Measurements from ENCODE around the gene NPHP4.
"Not testable (repeated sequence)": the region's sequence is repeated elsewhere in the genome, so short reads cannot be mapped to it uniquely, and the experiment has no call there.

The NPHP4 gene

DNA sequence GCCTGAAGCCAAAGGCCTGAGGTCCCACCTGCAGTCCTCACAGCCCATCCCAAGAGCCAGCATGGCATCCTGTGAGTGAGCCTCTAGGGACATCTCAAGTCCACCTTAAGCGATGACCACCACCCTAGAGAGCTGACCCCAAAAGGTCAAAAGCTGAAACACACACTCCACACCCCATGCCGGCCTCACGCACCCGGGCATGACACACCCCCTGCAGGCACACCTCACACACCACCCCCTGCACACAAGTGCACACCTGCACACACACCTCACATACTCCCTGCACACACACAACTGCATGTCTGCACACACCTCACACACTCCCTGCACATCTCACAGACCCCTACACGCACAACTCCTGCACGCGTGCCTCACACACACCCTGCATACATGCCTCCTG, 118.7 kb downstream of the NPHP4 start:
- no peak for DNase-seq

DNA sequence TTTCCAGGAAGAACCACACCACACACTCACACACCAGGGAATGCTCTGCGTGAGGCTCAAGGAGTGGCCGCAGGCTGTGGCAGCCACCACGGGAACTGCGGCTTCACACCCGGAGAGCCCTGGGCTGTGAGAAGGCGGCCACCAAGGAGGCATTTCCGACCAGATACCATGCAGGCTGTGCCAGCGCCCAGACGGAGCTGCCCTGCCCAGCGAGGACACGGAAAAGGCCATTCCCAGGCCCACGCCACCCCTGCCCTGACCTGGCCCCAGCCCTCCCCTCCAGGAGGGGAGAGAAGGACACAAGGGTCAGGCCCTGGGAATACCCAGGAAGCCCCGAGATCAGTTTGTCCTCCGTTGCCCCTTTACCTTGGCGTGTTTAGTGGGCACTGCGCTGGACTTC, 119.3 kb downstream of the NPHP4 start:
- DNase-seq: no peak

DNA sequence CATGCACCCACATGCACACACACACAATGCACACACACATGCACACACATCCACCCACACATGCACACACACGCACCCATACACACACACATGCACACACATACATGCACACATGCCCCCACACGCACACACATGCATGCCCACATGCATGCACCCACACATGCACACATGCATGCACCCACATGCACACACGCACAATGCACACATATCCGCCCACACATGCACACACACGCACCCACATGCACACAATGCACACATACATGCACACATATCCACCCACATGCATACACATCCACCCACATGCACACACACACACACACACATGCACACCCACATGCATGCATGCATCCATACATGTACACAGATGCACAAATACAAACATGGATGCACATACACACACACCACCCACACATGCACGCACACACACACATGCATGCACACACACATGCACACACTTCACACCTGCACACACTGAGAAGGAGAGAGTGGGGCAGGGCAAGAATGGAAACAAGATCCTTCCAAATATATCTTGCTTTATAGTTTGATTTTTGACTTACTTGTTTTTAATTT, 123.2 kb downstream of the NPHP4 start:
- DNase-seq: no peak

DNA sequence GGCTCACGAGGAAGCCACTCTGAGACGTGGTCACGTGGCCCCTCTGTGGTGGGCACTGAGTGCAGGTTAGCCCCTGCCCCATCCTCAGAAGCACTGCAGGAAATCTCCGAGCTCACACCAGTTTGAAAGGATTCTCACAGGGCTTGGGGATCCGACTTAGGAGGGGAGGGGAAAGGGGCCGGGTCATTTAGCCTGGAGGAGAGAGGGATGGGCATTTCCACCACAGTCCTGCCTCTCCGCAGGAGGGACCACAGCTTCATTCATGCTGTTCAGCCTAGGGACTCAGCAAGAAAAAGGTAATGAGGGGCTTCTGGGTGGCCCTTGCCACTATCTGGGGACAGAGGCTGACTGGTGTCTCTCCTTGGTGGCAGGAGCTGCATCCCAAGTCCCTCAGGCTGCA, 126.5 kb downstream of the NPHP4 start:
- DNase-seq: no peak

DNA sequence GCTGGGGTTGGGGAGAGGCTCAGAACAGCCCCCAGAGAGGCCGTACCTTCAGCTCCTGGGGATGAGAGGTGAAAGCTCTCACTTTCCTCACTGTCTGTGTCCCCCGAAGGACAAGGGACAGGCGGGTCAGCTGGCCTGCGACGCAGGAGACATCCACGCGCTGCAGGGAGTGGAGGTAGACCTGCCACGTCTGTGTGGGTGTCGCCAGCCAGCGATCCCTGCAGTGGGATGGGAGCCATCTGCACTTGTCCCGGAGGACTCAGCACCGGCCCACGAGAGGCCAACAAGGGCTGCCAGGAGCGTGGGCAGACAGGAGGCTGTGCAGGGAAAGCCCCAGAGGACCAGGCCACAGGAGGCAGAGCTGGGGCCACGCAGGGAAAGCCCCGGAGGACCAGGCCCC, 127.2 kb downstream of the NPHP4 start:
- no peak for DNase-seq

DNA sequence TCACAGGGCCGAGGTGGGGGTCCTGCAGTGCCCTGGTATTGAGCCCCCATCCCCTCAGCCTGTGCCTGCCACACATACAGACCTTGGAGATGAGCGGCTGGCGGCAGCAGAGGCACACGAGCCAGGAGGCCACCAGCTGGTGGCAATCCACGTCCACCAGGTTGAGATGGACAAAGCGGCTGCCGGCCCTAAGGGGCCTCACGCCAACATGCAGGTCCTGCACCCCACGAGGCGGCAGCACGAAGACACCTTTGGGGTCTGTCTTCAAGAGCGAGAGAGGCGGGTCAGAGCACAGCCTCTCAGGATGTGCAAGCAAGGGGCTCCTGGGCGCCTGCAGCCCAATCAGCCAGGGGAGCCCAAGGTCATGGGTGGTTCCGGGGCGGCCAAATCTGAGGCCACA, 128.0 kb downstream of the NPHP4 start:
- DNase-seq: no peak

DNA sequence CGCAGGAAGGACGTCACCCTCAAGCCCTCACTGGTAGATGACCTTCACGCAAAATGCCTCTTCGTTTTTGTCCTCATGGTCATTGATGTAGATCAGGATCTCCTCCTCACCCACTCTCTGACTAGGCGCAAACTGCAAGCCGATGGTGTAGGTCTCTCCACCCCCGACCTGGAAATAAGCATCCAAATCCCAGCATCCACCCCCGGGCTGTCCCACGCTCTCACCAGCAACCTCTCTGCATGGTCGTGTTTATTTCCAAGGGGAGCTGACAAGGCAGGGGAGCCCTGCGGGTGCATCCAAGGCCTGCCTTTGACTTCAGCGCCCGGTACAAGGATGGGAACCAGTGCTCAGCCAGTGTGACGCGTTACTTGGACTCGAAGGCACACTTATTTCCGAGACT, 129.0 kb downstream of the NPHP4 start:
- no peak for DNase-seq

DNA sequence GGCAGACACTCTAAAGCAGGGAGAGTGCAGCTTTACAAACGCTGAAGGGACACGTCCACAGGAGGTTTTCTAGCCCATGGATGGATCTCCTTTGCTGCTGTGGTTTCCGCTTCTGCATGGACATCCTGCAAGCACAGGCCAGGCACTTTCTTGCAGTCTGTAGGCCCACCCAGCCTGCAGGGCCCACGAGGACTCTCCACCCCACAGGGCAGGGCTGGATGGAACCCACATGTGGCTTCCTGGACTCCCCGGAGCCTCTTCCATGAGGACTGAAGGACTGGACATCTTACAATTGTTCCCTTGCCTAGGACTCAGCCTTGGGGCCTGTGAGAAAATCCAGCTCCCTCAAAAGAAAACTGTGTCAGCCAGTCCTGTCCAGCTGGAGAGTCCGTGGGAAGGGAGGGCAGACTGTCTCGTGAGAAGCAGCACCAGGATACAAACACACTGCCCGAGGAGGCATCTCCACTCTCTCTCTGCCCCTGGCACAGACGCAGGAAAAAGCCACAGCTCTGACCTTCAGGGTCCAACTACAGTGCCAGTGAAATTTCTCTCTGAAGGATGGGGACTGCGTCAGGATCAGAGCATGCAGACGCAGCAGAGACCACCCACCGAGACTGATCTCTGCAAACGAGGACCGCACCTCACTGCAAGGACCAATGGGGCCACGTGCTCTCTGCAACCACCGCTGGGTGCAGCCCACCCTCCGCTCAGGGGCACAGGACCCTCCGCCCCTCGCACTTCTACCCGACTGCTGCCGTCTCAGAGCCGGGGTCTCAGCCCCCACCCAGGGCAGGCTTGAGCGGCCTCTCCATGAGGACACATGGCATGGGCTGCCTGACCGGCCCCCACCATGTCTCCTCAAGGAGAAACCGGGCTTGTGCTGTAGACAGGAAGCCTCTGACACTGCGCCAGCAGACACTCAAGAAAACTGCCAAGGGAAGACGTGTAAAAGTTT, 130.1 kb downstream of the NPHP4 start:
- no peak for DNase-seq

DNA sequence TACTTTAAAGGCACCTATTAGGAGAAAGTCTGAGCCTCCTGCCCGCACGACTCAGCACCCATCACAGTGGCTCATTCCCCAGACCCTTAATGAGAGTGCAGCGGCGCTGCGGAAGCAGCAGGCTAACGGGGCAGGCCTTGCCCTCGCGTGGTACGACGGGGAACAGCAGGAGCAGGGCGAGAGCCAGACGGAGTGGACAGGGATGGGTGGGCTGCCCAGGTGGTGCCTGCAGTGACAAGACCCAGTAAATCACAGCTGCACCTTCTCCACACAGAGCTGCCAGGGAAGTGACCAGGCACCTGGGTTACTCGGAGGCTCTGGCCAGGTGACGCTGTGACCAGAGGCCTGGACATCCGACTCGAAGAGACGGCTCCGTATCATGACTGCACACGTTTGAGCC, 131.9 kb downstream of the NPHP4 start:
- DNase-seq: no peak

DNA sequence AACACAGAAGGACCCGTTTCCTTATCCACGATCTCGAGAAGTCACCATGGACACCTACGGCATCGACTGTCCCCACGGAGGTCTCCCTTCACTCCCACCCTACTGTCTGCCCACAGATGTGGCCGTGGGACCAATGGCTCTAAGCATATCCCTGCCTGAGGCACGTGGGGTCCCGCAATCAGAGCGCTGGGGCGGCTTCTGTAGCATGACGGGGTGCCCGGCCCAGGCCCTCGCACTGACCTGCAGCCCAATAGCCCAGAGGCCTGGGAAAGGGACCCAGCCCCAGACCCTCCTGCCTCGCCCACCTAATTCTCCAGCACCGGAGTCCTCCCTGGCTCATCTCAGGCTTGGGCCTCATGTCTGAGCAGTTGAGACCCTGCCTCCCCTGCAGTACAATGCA, 132.5 kb downstream of the NPHP4 start:
- no peak for DNase-seq

DNA sequence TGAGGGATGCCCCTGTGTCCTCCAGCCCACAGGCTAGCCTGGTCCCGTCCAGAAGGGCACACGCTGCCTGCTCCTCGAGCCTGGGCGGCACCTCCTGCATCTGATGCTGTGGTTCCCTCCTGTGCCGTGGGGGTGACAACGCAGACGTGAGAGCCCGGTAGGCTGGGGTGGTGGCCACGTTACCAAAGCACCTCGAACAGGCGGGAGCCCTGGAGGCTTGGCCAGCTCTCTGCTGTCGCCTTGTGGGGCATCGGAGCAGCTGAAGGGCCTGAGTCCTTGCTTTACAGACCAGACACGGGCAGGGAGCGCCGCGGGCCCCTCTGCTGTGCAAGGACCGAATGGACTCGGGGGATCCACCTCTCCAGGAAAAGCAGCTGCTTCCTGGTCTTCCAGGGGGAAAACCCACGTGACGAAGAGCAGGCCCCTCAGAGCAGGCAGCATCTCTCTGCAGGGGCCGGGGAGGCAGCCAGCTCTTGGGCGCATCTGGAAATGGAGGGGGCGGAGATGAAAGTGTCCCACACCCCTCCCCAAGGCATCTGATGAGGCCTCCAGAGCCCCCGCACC, 133.3 kb downstream of the NPHP4 start:
- DNase-seq: no peak

DNA sequence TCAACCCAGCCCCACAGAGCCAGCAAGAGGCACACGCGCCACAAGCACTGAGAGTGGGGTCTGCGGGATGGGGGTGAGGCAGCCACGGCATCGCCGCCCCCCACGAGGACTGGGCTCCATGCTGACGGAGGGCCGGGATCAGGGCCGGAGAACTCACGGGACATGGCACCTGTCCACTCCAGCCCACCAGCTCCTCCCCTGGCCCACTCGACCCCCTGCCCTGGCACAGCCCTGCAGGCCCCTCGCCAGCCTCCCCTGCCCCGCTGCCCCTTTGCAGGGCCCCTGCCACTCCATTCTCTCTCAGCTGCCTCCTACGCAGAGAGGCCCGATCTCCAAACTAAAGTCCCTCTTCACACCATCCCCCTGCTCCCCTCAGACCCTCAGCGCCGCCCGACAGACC, 134.0 kb downstream of the NPHP4 start:
- DNase-seq: no peak

DNA sequence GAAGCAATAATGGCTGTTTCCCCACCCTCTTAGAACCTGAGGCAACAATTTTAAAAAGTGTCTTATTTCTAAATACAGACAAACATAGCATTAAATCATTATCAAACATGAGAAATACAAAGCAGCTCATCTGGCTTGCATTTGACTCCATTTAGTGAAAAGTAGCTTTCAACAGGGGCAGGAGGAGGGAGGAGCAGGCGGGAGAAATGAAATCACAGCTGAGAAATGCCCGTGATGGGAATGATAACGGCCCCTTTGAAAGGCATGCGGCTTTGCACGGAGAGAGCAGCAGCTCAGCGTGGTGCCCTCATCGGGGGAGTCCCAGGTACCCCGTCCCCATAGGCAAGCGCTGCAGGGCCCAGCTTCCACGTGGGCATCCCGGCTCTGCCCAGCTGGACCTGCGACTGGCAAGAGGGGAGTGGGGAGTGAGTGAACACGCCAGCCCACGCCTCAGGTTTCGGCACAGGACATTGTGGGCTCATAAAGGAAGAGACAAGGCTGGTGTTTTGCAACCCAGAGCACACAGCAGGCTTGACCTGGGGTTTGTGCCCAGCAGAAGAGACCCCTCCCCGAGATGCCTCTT, 134.6 kb downstream of the NPHP4 start:
- DNase-seq: no peak

DNA sequence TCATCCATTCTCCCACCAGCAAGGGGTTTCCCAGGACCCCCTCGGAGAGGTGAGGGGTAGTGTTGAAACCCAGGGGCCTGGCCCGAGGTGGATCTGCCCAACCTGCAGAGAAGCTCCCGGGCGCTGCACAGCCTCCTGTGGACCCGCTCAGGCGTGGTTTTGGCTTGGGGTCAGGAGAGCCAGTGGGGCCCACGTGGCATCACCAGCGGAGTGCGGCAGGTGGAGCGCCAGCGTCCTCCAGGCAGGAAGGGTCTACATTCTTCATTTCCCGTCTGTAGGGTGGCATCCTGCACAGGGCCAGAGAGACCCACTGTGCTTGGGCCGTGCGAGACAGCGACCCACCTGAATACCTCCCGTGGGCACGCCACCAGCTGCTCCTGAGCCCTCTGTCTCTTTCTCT, 135.2 kb downstream of the NPHP4 start:
- no peak for DNase-seq

DNA sequence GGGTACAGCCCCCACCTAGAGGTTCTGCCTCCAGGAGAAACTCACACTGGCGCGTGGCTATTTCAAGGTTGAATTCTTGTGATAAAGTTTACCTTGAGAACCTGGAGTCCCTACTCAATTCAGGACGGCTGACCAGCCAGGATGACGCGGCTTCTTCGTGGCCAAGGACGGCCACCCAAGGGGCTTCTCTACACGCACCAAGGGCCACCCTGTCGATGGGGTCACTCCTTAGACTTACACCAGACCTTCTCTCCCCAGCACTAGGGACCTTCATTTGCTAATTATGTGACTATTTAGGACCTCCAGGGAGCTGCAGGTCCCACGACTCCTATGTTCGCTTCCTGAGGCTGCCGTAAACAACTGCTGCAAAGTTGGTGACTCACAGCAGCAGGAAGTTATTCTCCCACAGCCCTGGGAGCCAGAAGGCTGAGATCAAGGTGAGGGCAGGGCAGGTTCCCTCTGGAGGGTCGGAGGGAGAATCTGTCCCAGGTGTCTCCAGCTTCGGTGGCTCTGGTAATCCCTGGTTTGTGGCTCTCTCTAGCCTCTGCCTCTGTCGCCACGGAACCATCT, 135.9 kb downstream of the NPHP4 start:
- DNase-seq: no peak

DNA sequence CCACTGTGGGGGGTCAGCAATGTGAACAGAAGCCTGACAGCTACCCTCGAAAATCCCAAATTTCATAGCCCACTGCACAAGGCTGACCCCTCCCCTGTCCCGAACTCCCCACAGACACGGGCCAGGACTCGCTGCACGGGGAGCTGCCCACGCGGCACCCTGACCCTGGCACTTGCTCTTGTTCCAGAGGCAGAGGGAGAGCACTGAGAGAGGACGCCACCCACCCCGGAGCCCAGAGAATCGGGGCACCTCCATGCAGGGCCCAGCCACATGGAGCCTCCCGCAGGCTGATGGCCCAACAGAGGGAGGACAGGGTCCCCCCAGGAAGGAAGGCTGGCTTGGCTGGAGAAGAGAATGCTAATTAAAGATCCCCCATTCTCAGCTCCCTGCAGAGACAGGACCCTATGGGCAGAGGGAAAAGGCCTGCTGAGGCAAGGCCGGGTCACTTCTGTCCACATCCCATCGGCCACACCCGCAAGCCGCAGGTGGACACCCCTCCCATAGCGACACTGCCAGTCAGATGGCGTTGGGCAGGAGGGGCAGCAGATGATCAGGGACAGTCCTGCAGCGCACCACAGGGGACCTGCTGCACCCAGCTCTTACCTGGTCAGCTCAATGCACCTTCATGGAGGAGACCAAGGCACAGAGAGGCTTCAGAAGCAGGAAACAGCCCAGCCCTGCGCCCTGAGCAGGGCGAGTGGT, 136.9 kb downstream of the NPHP4 start:
- DNase-seq: no peak

DNA sequence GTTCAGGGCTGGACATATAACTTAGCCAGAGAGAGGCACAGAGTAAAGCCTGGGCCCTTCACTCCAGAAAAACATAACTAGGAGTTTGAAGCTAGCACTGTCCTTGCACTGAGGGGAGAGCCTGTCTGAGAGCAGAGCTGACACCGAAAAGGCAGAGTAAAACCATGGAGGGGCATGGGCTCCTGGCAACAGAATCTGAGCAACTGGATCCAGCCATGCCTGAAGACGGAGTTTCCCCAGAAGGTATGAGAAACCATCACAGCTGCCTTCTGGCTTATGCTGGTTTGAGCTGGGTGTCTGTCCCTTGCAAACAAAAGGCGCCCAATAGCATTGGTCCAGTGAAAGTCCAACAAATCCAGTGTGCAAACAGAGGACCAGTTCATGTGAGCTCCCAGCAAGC, 137.5 kb downstream of the NPHP4 start:
- no peak for DNase-seq

DNA sequence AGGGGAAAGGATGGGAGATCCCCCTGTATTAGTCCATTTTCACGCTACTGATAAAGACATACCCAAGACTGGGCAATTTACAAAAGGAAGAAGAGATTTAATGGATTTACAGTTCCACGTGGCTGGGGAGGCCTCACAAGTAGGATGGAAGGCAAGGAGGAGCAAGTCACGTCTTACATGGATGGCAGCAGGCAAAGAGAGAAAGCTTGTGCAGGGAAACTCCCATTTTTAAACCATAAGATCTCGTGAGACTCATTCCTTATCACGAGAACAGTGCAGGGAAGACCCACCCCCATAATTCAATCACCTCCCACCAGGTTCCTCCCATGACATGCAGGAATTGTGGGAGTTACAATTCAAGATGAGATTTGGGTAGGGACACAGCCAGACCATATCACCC, 138.4 kb downstream of the NPHP4 start:
- DNase-seq: not testable (repeated sequence)

DNA sequence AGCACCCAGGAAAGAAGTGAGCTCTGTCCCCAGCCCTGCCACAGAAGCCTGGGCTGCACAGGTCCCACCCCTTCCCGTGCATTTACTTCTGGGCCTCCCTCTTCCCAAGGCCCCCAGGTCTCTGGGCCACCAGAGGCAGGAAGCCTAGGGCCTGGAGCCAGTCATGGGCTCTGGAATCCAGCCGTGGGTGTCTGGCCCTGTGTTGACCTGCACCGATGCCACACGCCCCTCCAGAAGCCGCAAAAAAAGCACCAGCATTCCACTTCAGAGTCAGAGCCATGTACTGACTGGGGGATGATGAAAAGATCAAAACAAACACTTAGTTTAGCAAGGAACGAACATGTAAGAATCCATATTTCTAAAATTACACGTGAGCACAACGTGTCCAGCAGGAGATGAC, 141.7 kb downstream of the NPHP4 start:
- no peak for DNase-seq

DNA sequence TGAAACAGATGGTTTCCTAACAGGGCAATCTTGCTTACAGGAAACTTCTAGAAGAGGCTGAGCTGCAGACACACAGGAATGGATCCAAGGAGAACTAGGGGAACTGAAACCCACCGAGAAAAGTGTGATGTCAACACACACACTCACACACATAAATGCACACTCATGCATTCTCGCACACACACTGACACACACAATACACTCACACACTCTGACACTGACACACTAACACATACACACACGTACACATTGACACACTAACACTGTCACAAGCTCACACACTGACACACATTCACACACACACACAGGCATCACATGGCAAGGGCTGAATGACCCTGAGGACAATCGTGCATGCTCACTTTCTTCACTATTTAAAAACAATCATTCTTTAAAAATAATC, 142.7 kb downstream of the NPHP4 start:
- DNase-seq: no peak

DNA sequence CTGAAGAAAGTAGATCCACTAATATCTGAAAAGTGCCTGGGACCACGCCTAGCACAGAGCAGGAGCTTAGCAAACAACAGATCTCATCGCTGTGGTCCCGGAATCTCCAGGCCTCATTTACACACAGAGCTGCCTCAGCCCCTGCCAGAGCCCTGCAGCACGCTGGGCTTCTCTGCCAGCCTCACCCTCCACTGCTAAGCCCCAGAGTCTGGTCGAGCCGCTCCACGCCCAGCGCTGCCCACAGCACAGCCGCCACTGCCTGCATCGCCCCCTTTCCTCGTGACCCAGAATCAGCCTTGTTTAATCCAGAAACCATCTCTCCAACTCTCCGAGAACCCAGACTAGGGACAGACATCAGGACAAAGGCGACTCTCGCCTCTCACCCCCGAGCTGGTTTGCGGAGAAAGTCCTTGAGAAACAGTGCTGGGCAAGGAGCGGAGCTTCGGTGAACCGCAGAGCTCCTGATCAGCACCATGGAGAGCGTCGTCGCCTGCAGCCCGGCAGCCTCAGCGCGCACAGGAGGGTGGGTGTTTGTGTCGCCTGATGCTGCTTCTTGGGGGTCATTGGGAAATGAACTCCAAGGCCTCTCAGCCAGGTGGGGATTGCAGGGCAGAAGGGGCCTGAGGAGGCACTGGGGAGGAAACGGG, 145.1 kb downstream of the NPHP4 start:
- no peak for DNase-seq

DNA sequence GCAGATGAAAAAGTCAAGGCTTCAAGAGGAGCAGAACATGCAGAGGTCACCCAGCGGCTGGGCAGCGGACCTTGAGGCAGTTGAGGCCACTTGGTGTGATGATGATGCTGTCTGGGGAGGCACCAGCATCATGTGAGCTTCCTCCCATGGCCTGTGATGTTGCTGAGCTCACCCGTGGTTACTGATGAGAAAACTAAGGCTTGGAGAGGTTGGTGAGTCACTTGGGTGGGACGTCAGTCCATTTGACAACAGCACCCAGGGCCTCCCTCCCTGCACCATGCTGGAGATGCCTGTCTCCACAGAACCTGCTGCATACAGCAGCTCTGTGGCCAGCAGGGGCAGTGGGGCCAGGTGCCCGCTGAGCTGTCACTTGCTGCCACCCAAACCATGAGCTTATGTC, 146.8 kb downstream of the NPHP4 start:
- DNase-seq: no peak

DNA sequence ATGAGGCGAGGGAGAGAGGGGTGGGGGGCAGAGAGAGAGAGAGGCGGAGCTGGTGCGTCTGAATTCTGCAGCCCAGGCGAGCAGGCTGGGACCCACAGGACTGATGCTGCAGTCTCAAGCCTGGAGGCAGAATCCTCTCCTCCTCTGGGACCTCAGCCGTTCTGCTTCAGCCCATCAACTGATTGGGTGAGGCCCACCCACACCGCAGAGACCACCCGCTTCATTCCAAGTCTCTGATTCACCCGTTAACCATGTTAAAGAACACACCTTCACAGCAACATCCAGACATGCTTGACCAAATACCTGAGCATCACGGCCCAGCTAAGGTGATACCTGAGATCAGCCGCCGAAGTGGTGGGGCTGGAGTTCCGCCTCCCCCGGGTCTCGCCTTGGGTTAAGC, 147.8 kb downstream of the NPHP4 start:
- DNase-seq: no peak

Data from amniotic stem cell (primary cell).